ELF-1 (cell line): ENCODE results near the gene CNOT1.
A peak's percentile ranks its signal among the peaks of the same experiment; 100 is the strongest.
"Not testable (repeated sequence)": the region's sequence is repeated elsewhere in the genome, so short reads cannot be mapped to it uniquely, and the experiment has no call there.

ENCODE experiments used
- DNase-seq: peaks from one replicate; pipeline ENCODE4 v3.0.0-alpha.2; 2016; ENCODE audit warnings: low read depth, low spot score

The CNOT1 gene

GRCh38 chr16:58503166-58503862 lies 126.3 kb downstream of the CNOT1 start:
- DNase-seq, result no peak

- no peak for DNase-seq
These were observed 127.3 kb downstream of the CNOT1 start for GRCh38 chr16:58502217-58502921.

GRCh38 chr16:58501242-58502131 lies 128.1 kb downstream of the CNOT1 start:
- DNase-seq, result peak; percentile 89

GRCh38 chr16:58500430-58501241 lies 129.0 kb downstream of the CNOT1 start:
- DNase-seq, result peak; percentile 35

GRCh38 chr16:58499615-58500351 lies 129.8 kb downstream of the CNOT1 start, which contains the start of gene NDRG4:
Gene NDRG4 (plus strand): TSS chr16:58500143. CDS start chr16:58500249, 106 bp downstream.
- DNase-seq, result peak; percentile 90

- DNase-seq, result no peak
These were observed 130.5 kb downstream of the CNOT1 start for GRCh38 chr16:58499092-58499511.

- no peak for DNase-seq
These were observed 131.1 kb downstream of the CNOT1 start for GRCh38 chr16:58498341-58499091.

- DNase-seq, result no peak
These were observed 131.7 kb downstream of the CNOT1 start for GRCh38 chr16:58497935-58498334.

- DNase-seq, result no peak
These were observed 132.2 kb downstream of the CNOT1 start for GRCh38 chr16:58497468-58497867.

GRCh38 chr16:58495521-58496331 lies 133.9 kb downstream of the CNOT1 start:
- DNase-seq, result no peak

- DNase-seq, result peak; percentile 91
These were observed 134.6 kb downstream of the CNOT1 start for GRCh38 chr16:58494981-58495520.

- no peak for DNase-seq
These were observed 135.7 kb downstream of the CNOT1 start for GRCh38 chr16:58493756-58494431.

GRCh38 chr16:58492735-58493134 lies 136.9 kb downstream of the CNOT1 start:
- no peak for DNase-seq

- no peak for DNase-seq
These were observed 137.6 kb downstream of the CNOT1 start for GRCh38 chr16:58492066-58492465.

GRCh38 chr16:58490539-58490938 lies 139.1 kb downstream of the CNOT1 start:
- not testable (repeated sequence) for DNase-seq

- no peak for DNase-seq
These were observed 139.6 kb downstream of the CNOT1 start for GRCh38 chr16:58490065-58490464.

- DNase-seq, result peak; percentile 26
These were observed 141.1 kb downstream of the CNOT1 start for GRCh38 chr16:58488531-58488930.
